Effector CD4-positive, alpha-beta T cell (primary cell): ENCODE data around the gene AMIGO1.

Source experiments
- DNase-seq: peaks from one replicate; pipeline ENCODE4 v3.0.0-alpha.2; 2020
- total RNA-seq: gene quantifications from one replicate; lab custom pipeline; 2026; lab: John Stamatoyannopoulos, UW

The AMIGO1 gene, protein sequence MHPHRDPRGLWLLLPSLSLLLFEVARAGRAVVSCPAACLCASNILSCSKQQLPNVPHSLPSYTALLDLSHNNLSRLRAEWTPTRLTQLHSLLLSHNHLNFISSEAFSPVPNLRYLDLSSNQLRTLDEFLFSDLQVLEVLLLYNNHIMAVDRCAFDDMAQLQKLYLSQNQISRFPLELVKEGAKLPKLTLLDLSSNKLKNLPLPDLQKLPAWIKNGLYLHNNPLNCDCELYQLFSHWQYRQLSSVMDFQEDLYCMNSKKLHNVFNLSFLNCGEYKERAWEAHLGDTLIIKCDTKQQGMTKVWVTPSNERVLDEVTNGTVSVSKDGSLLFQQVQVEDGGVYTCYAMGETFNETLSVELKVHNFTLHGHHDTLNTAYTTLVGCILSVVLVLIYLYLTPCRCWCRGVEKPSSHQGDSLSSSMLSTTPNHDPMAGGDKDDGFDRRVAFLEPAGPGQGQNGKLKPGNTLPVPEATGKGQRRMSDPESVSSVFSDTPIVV
- total RNA-seq = 35.8 reads per million, percentile 60 among the genes with 10 or more reads in this experiment

DNA sequence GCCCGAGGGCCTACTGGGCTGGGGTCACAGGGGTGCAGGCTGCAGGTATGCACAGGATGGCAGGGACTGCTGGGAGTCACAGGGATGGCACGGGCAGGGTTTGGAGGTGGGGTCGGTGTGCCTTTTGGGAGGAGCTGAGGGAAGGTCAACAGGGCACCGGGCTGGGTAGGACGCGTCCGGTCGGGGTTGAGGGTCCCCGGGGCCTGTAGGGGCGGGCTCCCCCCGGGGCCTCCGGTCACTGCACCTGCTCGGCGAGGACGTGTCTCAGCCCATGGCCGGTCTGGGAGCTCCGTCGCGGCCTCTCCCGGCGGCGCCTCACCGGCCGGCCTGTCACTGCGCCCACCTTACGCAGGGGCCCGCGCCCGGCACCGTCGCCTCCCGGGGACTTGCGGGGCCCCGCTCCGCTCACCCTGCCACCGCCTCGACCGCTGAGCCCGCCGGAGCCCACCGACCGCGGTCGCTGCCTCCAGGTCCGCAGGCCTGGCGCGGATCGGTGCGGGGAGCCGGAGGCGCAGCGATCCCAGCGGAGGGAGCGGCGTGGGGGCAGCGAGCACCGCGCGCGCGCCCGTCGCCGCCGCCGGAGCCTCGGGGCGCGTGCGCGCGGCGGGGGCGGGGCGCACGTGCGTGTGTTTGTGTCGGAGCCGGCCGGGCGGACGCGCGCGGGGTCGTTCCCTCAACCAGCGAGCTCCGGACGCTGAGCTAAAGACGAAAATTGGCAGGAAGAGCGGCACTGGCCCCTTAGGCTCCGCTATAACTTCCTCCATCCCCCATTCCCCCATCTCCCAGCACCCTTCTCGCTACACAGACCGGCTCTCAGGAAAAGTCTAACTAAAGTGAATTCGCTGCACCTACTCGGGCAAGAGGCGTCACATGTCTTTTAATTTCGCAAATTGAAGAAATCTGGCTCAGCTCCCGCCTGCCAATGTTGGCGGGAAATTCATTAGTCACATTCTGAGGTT lies at the start of gene AMIGO1:
TSS of gene AMIGO1 (minus strand) at position 552 of the 959 bp plus-strand sequence. CDS start 815 bp downstream, outside the sequence.
- DNase-seq = peak; percentile 51

DNA sequence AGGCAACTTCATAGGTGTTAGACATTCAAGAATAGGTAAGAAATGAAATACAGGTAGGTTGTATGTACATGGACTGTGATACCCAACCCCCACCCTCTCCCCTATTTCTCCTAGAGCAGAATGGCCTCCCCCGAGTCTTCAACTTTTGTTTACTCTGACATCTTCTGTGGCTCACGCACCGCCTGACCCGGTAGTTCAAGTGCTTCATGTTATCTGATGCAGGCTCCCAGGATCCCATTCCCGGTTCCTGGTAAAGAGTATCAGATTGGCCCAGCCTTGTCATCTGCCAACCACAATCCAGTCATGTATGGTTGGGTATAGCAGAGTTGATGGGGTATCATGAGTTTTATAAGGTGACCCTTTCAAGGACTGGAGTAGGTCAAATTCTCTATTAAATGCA lies 48.0 kb upstream of the AMIGO1 start:
- no peak for DNase-seq

DNA sequence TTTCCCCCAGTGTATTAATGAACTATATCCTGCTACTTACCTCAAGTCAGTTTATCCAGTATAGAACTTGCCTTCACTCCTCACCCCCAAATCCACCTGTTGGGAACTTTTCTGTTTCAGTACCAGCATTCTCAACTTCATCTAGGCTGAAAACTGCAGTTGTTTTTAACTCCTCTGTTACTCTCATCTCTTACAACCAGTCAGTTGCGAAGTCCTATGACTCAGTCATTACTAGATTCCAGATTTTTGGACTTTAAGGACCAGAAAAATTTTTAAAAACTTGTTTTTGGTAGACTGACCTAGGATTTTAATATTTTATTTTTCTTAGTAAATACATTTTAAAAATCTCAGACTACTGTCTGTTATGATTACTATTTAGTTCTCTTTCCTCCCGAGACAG lies 47.0 kb upstream of the AMIGO1 start:
- no peak for DNase-seq

DNA sequence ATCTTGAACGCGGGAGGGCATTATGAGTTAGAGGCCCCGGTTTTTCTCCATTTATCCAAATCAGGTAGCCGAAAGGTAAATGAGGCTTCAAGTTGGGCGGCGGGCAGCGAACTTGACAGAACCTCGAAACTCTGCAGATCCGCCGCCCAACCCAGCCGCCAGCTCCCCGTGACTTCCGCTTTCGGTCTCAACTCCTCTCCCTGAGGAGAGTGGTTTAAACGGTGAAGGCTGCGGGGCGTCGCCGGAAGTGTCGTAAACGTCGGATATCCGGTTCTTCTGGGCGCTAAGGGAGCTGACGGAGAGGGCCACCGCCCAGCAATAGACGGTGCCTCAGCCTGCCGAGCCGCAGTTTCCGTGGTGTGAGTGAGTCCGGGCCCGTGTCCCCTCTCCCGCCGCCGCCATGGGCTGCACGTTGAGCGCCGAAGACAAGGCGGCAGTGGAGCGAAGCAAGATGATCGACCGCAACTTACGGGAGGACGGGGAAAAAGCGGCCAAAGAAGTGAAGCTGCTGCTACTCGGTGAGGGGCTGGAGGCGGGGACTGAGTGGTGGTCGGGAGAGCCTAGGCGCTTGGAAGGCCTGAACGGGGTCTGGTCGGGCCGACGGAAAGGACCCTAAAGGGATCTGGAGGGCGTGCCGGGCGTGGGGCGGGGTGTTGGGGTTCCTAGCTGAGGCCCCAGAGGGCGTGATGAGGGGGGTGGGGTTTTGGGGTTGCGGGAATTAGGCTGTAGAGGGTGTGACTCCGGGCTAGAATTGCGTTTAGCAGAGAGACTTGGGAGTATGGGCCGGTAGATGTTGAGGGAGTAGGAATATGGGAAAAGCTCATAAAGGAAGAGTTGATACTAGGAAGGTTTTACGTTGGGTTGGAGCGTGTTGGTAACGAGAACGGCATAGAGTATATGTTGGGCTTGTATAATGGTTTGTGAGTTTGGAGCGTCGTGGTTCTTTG lies 39.1 kb upstream of the AMIGO1 start, which contains the start of gene GNAI3:
TSS of gene GNAI3 (plus strand) at position 295 of the 947 bp plus-strand sequence. CDS start at position 401, 106 bp downstream.
- peak; percentile 96 for DNase-seq

DNA sequence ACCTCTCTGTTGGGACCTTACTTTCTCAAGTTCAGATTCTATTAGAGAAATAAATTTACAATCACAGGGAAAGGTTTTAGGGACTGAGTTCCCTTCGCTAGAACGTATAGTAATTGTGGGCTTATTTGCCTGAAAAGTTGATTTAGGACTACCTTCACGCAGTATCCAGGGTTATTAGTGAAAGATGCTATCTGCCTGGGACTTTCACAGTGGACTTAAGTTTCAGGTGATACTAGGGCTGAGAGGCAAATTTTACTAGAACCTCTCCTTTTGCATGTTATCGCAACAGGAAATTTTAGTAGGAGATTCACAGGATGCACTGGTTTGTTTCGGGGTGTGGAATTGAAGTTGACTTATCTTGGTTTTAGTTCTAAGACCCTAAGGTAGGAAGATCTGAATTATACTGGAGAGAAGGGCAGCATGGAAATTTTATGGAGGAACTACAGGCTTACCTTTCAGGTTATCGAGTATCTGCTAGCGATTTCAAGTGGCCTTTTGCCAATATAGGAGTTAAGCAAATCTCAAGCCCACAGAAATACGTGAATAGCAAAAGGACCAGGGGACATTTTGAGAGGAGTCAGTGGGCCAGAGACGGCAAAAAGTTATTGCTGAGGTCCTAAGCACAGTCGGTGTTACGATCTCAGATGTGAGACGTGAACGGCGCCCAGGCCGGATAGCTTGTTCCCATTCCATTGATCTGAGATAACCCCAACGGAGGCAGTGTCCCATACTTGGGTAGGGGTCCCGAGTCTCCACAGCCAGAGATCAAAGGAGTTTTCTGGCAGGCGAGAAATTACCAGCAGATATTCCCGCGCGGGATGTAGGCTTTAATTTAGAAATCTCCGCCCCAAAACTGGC lies 38.2 kb upstream of the AMIGO1 start:
- DNase-seq = no peak

DNA sequence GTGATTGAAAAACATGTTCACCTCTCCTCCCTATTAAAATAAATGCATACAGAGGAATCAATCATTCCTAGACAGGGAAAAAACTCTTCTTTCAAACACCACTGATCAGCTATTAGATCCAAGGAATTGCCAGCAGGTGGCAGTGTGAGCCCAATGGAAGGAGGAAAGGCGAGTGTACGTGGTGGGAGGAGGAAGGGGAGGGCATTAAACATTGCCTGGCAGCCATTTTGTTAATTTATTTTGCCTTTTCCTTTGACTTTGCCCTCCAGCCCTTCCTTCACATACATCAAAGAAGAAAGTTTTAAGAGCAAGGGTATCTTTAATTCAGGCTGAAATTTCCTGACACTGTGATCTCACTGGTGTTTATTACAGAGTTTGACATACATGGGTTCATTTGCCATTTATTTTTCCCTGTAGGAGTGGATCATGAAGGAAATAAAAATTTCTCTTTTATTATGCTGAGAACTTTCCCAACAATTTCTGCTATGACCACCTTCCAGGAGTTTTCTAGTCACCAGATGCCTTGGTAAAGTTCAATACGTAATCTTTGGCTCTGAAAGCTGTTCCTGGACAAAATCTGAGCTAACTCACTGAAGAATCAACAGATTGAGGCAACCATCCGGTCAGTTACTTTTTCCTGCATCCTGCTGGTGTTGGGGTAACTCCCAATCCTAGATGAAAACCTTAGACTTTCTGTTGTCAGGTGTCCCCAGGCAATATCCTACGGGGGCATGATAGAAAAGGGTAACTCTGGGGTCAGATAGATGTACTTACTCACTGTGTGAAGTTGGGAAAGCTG lies 37.0 kb upstream of the AMIGO1 start:
- peak; percentile 91 for DNase-seq

DNA sequence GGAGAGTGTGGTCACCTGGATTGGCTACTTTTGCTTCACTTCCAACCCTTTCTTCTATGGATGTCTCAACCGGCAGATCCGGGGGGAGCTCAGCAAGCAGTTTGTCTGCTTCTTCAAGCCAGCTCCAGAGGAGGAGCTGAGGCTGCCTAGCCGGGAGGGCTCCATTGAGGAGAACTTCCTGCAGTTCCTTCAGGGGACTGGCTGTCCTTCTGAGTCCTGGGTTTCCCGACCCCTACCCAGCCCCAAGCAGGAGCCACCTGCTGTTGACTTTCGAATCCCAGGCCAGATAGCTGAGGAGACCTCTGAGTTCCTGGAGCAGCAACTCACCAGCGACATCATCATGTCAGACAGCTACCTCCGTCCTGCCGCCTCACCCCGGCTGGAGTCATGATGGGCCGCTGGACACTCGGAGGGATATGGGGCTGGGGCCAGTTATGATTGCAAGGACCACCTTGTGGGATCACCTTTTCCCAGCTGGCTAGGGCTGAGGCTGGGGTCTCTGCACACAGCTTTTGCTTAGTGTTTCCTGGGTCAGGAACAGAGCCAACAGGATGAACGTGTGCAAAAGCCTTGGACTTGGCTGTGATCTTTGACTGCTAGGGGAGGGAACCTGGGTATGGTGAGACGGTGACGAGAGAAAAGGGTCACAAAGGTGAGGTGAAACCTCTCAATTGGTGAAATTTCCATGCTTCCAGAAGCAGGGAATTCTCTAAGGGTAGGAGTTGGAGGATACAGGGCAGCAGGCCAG lies 34.6 kb upstream of the AMIGO1 start:
- no peak for DNase-seq

DNA sequence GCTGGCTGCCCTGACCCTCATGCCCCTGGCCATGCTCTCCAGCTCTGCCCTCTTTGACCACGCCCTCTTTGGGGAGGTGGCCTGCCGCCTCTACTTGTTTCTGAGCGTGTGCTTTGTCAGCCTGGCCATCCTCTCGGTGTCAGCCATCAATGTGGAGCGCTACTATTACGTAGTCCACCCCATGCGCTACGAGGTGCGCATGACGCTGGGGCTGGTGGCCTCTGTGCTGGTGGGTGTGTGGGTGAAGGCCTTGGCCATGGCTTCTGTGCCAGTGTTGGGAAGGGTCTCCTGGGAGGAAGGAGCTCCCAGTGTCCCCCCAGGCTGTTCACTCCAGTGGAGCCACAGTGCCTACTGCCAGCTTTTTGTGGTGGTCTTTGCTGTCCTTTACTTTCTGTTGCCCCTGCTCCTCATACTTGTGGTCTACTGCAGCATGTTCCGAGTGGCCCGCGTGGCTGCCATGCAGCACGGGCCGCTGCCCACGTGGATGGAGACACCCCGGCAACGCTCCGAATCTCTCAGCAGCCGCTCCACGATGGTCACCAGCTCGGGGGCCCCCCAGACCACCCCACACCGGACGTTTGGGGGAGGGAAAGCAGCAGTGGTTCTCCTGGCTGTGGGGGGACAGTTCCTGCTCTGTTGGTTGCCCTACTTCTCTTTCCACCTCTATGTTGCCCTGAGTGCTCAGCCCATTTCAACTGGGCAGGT lies 33.9 kb upstream of the AMIGO1 start:
- DNase-seq = no peak

DNA sequence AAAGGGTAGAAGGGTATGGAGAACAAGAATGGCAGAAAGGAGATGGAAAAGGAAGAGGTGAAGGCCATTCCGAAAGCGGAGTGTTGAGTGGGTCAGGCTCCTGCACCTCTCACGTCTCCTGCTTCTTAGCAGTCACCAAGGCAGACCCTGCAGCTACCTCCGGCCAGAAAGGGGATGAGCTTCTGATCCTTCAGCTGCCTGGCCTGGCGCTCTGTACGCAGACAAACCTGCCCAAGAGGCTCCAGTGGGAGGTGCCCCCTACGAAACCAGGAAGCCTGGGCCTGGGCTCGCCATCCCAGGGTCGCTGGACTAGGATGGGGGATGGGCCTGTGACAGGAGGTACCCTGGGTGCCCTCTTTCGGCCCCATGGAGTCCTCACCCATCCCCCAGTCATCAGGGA lies 33.1 kb upstream of the AMIGO1 start:
- no peak for DNase-seq

DNA sequence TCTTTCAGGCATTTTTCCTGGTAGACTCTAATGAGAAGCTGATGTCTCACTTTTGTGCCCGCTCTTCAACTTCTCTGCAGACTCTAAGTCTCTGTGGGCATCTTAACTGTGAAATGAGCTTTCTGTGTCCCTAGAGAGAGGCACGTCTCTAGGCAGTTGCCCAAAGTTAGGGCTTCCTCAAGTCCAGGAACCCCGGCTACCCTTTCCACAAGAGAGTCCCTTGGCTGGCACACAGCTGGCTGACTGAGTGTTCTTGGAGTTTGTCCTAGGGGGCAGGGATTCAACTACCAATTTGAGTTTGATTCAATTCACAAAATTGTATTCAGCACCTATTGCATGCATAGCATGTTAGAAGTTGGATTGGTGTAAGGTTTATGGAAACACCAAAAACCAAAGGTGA lies 31.6 kb upstream of the AMIGO1 start:
- no peak for DNase-seq

DNA sequence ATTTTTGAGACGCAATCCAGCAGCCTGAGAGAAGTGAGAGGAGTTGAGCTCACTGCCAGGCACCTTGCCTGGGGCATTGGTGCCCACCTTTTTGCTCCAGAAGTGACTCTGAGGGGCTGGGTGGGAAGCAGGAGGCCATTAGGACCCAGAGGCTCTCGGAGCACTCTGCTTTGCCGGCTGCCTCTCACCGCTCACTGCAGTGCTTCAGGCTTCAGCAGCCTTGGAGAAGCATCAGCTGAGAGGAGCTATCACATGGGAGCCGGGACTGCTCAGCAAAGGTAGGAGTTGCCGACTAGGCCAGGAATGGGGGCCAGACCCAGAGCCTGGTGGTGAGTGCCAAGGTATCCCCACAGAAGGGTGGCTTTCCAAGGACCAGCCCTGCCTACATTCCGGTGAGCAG lies 30.1 kb upstream of the AMIGO1 start, which contains the start of gene GPR61:
TSS of gene GPR61 (plus strand) at position 197 of the 400 bp plus-strand sequence. CDS start 3,151 bp downstream, outside the sequence.
- no peak for DNase-seq

DNA sequence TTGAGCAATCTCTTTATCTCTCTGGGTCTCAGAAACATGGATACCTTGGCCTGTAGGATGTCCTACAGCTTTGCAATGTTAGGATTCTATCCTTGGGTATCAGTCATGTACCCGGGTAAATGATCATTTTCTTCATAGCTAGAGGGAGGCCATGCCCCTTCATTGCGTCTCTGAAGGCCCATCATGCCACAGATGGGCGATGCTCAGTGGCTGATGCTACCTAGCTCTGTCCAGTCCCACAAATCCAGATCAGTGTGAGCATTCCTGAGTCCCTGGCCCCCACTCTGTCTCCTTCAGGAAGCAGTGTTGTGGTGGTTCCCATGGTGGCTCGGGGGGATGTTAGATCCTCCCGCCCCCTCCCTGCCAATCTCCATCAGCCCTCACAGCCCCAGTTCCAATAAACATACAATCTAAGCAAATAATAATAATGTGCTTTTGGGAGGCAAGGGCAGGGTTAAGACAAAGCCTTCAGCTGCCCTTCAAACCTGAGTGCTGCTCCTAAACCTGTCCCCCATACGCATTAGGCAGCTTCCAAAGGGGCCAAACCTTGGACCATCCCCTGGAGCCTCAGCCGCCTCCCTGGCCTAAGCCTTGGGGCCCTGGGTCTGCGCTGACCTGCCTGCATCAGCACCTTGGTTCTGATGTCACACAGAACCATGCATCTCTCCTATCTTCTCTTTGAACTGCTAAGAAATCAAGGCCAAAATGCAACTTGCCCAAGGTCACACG lies 29.5 kb upstream of the AMIGO1 start:
- no peak for DNase-seq

DNA sequence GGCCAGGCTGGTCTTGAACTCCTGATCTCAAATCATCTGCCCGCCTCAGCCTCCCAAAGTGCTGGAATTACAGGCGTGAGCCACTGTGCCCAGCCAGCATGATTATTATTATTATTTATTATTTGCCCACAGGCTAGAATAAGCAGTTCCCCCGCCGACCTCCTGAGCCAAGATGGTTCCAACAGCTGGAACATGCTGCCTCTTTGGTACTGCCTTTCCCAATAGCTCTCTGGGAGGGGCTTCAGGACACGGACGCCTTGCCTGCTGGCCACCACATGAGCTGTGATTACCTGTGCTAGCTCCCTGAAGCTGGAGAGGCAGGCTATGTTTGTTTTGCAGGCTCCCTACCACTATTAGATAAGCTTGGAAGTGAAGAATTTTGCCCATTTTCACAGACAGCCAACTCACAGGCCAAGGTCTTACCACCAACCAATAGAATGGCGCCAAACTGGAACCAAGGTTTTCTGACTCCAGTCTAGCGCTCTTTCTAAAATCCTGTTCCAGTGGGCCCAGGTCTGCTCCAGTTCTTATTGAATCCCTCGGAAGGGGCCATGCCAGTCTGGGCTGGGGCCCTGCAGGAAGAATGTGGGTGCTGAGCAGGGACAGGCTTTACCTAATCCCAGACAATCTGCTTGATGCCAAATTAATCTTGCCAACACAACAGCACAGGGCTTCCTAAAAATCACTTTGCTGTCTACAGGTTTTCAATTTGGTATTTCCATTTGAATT lies 28.1 kb upstream of the AMIGO1 start:
- no peak for DNase-seq

DNA sequence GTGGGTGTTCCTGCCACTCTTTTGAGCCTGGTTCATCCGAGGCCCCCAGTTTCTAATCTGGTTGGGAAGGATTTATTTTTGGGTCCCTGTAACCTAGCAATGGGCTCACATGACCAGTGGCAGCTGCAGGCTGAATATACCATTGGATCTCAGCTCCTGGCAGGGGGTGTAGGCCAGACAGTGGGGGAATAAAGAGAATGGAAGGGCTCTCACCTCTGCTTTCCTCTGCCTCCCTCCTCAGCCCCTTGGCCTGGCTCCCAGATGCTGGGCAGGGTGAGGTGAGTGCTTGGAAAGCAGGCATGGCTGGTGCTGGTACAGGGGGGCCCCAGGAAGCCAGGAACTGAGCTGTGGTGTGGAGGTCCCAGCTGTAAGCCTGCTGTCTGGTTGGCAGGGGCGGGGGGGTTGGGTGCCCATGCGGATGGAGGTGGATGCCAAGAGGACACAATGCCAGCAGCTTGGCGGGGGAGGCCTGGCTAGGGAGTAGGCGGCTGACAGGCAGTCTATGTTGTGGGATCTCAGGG lies 26.5 kb upstream of the AMIGO1 start:
- no peak for DNase-seq

DNA sequence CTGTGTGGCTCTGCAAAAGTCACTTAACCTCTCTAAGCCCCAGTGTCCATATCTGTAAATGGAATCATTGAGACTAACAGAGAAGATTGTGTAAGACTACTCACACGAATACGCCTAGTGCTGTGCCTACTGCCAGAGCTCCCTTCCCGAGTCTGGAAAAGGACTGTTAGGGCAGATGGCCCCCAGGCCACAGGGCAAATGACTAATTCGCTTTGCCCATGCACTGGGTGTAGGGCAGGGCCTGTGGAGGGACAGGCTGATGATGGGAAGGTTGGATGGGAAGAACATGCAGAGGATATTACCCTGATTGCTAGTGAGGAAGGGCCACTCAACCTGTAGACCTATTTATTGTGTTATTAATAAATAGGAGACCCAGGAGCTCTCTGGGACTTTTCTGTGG lies 26.0 kb upstream of the AMIGO1 start:
- no peak for DNase-seq

DNA sequence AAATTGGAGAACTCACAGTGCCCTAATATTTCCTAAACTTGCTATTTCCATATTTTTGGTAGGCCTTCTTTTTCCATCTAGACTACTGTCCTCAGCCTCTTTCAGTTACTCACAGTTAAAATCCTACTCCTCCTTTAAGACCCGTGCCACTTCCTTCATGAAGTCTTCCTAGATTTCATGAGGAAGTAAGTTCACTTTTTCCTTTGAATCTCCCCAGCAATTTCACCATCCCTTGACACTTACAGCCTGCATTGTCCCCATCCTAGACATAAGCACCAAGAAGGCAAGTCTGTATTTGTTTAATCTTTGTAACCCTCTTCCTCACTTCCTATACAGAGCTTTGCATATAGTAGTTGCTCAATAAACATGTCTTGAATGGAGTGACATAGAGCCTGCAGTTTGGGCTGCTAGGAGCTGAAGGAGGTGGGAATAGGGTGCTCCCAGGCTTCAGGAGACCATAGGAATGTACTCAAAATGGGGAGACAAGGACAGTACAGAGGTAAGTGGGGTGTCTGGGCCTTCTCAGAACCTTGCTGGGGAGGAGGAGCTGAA lies 24.9 kb upstream of the AMIGO1 start:
- no peak for DNase-seq
